Activated CD4-positive, alpha-beta T cell treated with anti-CD3 and anti-CD28 coated beads, Interleukin-2, amount 50 U/mL, for 48 hours (primary cell): ENCODE results near the gene CPED1.
"Not testable (repeated sequence)": the region's sequence is repeated elsewhere in the genome, so short reads cannot be mapped to it uniquely, and the experiment has no call there.

Experiments
- DNase-seq, 2 experiments: peaks; one replicate each; pipeline ENCODE4 v3.0.0-alpha.2; 2020

Gene CPED1

DNA sequence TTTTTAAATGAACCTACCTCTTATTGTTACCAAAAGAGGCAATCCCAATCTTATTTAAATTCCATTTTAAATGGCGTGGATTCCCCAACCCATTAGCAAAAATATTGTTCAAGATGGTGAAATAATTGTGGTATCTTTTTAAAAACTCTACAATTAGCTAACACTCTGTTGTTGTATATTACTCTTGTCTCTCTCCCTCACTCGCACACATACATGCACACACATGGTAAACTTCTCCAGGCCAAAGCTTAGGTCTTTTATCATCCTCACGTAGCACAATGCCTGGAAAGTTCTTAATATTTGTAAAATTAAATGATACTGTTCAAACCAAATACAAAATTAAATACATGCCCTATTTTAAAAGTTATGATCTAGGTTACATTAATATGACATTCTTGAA lies 171.0 kb downstream of the CPED1 start:
- no peak for DNase-seq

DNA sequence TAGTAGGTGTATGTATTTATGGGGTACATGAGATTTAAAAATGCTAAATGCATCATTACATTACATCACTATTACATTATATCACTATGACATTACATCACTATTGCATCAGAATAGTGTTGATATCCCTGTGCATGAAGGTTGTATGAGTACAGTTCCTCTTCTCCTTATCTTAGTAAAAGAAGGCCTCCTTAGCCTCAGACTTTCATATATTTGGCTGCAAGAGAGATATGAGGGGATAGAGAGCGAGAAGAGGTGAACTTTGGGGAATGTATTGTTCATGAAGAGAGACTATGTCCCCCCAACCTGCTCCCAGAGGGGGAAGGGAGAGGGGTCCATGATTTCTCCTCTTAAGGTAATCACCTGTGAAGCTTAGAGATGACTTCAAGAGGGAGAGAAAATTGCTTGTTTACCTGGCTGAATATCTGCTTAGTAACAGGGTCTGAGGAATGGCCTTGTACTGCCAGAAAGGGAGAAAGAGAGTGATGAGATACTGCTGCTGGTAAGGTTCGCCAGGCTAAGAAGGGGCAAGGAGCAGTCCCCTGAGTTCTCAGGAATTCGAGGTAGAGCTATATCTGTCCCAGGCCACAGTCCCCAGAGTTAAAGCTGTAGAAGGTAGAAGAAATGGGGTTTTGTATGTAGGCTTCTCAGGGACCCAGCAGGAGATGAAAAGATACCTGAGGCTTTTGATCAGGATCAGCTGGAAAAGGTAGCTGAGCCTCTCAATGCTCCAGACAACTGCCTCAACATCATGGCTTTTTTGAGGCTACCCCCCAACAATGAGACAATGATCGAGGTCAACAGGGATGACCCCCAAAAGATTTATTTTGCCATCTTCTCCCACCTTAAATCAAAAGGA lies 171.9 kb downstream of the CPED1 start:
- DNase-seq: no peak

DNA sequence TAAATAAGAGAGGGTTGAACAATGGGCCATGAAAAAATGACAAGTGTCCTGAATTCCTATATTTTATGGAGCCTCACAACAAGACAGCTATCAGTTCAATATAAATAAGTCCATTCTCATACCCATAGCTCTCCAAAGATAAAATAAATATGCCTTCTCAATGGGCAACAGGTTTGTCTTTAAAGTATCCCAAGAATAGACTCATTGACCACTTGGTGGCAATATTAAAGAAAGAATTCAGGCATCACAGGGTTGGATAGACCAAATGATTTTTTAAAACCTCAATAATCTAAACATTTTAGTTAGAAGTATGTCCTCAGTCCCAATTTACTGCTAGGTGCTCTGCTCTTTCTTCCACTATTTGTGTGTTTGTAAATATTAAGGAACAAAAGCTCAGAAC lies 175.2 kb downstream of the CPED1 start:
- no peak for DNase-seq

DNA sequence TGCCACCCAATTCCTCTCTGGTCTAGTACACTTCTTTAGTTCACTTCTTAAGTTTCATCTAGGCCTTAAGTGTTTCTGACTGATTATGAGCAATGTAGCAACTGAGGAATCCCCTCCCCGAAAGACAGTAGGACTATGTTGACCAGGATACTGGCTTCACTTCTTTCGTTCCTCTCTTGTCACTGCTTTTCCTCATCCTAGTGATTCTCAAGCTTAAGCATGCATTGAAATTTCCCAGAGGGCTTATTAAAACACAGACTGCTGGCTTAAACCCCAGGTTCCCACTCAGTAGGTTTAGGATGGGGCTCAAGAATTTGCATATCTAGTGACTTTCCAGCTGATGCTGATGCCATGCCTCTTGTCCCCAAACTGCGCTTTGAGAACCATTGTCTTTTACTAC lies 175.7 kb downstream of the CPED1 start:
- DNase-seq: no peak

DNA sequence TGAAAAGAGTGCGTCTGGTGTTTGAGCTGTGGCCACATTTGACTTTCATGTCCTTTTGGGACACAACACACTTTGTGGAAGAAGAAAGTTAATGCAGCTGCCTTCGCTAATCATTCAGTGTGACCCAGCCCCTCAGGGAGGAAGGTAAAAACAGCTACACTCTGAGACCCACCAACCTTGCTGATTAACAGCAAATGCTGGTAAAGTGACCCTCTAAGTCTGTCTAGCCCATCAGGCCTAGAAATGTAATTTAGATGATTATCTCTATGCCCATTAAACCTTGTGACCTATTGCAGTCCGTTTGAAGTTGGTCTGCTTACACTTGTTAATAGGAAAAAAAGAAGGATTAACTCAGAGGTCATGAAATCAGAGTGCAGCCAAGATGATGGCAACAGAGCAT lies 178.4 kb downstream of the CPED1 start:
- no peak for DNase-seq

DNA sequence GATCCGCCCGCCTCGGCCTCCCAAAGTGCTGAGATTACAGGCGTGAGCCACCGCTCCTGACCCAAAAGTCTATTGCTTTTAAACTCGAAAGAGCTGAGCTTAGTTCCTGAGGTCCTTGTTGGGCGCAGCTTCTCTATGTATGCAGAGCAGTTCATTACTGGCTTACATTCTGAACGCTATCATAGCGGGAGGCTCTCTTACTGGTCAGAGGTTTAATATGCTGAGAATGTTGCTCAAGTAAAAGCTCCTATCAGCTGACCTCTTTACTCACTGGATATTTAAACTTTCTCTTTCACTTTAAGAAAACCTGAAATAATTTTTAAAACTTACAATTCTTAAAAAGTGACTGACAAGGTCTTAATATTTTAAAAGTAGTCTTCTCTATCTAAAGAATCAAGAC lies 179.5 kb downstream of the CPED1 start:
- DNase-seq: no peak

DNA sequence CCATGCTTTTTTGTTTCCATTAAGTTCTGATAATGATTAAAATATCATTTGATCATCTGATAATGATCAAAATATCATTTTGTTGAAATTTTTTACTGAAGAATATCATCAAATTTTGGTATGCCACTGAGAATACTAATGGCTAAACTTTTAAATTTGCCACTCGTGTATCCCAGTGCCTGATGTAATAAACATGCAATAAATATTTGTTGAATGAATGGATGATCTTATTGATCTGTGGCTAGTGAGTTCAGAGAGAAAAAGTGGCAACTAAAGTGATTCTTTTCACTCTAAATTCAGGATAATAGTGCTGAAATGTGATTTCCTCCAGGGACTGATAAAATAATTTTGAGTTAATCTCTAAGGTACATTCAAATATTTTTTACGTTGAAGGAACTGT lies 181.0 kb downstream of the CPED1 start:
- DNase-seq: no peak

DNA sequence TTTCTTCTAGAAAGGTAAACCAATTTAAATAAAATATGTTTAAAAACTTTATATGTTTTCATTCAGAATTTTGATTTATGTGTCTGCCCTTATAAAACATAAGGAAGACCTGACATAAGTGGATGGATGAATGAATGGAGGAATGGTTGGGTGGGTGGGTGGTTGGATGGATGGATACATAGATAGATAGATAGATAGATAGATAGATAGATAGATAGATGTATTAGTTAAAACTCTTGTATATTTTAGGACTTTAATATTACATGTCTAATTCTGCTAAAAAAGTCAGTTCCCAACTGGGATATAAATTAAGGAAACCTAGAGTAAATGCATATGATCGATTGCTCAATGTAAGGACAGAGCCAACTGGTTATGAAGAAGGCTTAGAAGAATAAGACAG lies 184.0 kb downstream of the CPED1 start:
- DNase-seq: no peak

DNA sequence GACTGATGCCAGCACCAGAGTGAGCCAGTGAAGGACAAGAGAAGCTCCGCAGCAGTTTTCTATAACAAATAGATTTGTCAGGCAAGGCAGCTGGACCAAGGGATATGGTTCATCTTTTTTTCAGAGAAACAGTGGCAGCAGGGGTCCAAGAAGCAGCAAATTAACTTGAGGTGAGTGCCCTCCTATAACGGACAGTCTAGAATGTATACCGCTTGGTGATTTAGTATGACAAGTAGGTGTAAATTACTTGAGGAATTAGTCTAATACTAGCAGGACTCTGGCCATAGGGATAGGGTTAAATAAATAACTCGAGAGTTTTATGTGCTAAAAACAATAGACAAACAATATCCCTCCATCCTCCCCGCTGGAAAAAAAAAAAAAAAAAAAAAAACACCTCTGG lies 187.3 kb downstream of the CPED1 start:
- no peak for DNase-seq

DNA sequence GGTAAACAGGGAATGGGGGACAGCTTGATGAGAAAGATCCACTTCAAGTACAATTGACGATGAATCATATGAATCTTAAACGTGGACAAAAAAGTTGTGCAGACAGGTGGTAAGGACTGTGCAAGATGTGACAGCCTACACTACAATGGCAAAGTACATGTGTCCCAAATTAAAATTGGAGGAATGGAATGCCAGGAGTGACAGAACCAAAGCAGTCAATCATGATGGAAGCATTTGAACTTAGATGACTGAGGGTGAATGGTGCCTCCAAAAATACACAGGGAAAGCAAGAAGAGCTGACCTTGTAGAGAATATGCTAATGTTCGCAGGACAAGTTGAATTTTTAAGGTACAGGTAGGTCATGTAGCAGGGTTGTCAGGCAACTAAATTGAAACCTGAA lies 189.9 kb downstream of the CPED1 start:
- DNase-seq: no peak

DNA sequence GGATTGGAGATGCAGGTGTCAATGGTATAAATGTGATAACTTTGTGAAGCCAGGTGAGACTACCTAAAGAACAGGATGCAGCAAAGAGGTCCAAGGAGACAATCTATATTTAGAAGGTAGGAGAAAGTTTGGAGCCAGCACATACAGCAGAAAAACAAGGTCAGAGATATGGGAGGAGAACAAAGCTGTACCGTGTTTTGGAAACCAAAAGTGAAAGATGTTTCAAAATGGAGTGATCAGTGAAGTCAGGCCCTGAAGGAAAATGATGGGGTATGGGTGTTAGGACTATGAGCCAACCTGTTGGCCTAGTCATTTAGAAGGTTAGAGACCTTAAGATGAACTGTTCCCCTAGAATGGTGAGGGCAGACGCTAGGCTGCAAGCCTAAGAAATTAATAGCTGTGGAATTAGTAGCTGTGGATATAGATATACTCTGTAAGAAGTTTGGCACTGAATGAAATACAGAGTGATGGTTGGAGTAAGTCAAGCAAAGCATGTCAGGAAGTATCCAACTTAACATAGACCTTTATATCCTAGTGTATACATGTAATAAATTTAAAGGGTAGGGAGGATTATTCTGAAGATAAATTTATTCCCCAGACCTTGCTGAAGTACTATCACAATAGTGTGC lies 190.5 kb downstream of the CPED1 start:
- DNase-seq: no peak

DNA sequence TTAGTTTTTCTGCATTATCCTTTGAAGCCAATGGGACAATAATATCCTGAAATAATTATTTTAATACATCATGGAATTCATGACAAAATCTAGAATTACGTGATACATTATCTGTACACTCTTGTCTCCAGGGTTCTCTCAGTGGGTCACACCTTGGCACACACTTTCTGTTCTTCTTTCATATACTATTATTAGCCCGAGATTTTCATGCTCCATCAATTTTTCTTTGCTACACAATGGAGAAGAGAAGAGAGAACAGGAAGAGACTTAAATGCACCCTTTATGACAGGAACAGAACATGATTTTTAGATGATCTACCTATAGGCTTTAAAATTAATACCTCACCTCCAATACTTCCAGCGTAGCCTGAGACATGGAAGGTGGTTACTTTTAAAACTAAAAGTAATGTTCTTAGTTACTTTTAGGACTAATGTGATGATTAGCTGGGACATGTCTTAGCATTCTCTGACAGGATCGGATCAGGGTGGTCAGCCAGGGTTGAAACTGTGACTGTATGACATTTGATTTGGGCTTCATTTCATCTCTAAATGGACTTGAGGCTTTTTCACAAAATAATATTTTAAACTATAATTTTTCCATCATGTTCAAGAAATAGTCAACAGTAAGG lies 192.0 kb downstream of the CPED1 start:
- DNase-seq: no peak

DNA sequence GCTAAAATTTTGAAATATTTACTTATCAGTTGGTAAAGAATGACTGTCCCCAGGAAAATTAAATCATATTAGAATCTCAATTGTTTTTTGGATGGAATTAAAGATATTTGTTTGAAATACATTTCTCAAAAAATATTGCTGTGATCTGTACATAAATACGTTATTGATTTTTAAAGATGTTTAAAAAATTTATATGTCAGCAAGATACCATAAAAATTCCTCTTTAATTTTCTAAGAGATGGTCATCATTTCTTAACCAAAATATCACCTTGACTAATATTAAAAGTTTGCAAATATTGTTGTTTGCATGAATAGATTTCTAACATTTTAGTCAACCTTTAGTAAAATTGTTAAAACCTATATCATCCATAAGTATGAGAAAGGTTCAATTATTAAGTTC lies 192.8 kb downstream of the CPED1 start:
- no peak for DNase-seq

DNA sequence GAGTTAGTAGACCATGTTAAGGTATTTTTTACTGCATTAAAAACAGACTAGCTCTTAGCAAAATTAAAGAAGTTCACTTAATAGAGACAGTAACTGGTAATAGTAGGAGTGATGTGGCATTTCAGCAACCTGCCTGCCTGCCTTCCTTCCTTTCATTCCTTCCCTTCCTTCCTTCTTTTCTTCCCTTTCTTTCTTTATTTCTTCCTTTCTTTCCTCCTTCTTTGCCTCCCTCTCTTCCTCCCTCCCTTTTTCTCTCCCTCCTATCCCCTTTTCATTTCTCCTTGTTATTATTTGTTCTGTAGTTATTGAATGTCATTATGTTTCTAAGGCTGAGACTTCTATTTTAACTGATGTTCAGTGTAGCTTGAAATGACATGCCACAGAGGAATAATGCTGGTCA lies 193.8 kb downstream of the CPED1 start:
- DNase-seq: no peak

DNA sequence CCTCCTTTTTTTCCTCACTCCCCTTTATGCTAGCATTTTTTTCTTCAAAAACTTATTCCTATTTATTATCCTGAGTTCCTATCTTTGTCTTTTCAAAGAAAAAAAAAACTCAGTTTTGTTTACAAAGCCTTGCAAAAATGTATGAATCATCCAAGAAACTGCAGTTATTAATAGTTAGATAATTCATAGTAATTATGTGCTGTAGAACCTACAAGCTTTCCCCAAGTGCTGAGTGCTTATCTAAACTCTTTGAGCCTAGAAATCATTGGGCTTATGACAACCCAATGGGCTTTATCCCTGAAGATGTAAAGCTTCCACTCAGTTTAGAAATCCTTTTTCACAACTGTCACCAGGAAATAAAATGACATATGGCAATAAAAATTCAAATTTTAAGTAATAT lies 194.4 kb downstream of the CPED1 start:
- DNase-seq: no peak

DNA sequence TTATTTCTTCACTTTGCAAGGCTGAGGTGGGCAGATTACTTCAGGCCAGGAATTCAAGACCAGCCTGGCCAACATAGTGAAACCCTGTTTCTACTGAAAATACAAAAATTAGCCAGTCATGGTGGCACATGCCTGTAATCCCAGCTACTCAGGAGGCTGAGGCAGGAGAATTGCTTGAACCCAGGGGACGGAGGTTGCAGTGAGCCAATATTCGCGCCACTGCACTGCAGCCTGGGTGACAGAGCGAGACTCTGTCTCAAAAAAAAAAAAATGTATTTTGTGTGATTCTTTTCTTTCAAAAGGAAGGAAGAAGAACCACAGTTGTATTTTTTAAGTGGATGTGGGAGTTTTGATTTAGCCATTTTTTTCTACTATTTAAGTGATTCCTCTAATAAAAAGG lies 195.4 kb downstream of the CPED1 start:
- DNase-seq: not testable (repeated sequence)

DNA sequence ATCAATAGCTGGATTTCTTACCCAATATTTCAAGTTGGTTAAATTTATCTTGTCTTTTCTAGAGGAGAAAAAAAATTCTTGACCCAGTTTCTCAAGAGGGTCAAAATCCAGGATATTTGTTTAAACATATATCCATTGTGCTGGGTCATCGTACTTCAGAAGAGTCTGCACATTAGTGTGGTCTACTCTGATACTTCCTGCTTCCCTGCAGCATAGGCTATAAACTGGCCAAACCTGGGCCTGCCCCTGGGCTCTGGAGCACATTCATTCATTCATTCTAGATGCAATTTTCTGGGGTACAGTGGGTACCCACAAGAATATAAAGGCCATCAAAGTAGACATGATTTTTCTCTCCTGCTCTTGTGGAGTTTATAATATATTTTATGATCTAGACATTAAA lies 198.2 kb downstream of the CPED1 start:
- no peak for DNase-seq

DNA sequence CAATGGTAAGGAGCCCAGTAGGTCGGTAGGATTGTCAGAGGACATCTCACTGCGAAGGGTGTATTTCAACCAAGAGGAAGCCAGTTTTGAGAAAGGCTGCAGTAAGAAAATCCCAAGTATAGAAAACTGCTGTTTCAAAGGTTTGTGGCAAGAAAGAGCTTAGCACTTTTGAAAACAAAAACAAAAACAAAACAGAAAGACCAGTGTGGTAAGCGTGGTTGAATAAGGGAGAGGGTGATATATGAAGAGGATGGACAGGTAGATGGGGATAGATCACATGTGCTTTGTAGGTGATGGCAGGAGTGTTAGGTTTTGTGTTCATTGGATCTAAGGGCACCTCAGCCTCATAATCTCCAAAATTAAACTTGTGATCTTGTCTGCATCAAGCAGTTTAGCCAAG lies 198.7 kb downstream of the CPED1 start:
- DNase-seq: no peak

DNA sequence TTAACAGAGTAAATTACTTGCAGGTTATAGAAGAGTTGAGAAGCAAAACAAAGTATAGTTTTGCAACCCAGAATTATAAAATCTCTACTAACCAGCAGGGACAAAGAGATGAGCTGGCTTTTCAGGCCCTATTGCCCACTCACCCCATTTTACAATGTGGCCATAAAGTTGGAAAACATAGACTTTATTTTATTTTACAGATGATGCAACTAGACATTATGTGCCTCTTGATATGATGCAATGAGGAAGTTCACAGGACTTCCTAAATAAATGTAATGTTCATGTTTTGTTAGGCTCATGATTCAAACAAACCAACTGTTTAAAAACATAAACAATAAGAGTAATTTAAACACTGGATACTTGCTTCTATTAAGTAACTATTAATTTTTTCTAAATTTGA lies 199.2 kb downstream of the CPED1 start:
- no peak for DNase-seq

DNA sequence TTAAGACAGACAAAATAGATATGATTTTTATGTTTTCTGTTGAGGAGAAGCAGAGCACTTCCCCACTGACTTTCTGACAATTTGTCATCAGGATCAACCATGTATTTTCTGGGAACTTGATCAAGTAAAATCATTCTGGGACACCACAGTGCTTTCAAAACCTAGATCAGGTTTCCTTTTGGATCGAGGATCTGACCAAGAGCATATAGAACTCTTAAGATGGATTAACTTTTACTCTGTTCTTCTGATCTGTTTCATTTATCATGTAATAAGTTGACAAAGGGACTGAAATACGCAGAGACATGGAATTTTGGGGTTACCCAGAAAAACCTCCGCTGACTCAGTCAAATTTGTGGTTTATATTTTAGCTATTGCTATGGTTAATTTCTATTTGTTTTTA lies 204.3 kb downstream of the CPED1 start:
- DNase-seq: no peak

DNA sequence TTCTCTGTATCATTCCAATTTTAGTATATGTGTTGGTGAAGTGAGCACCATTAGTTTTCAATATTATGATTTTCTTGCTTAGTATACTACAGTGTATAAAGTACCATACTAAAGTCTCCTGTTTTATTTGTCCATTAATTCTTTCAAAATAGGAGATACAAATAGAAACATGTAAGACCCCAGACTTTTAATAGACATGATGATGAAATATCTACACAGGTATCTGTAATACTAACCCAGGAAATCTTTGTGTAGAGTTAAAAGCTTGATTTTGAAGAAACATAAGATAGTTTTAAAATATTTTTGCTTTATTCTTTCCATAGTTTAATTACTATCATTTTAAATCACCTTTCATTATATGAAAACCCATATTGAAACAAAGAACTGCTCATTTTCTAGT lies 206.5 kb downstream of the CPED1 start:
- no peak for DNase-seq

DNA sequence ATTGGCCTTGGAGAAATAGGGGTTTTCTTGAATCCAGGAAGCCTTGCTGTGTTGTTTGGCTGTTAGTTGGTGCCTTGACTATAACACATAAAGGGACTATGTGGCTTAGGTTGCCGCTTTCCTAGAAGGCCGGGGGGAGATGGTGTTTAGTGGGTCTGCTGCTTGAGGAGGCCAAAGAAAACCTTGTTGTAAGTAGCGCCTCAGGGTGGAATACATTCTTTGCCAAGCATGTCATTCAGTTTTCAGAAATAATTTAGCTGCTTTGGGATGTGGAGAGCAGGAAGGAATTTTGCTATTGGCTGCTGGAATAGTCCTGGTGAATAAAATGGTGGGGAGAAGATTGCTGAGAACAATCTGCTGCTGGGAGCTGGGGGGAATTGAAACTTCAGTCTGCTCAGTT lies 207.4 kb downstream of the CPED1 start:
- DNase-seq: no peak

DNA sequence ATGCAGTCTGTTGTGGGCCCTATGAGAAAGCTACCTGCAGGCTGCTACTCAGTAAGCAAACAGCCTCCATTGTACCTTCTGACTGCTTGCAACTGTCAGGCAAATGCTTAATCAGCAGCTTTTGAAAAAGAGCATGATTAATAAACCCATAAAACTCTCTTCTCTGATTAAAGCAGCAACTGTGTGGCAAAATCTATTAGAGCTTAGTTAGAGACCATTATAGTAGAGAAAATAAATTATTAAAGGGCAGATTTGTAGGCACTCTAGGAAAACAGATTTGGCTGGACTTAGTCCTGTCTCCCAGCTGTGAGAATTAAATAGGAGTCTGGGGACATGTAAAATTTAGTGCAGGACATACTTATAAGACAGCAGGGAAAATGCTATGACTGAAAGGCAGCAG lies 207.8 kb downstream of the CPED1 start:
- DNase-seq: no peak

DNA sequence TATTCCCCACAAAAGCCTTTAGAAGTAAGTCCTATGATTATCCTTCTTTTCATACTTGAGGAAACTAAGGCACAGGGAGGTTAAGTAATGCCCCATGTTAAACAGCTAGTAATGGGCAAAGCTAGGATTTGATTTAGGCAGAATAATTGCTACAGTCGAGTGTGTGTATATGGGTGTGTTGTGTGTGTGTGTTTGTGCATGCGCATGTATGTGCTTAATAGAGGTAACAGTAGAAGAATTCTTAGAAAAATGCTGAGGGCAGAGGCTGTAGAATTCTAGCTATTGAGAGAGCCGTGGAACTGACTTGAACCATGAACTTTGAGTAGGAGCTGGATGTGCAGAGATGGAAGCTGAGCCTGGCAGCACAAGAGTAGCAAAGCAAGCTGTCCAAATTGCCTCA lies 208.9 kb downstream of the CPED1 start:
- DNase-seq: no peak
